Loucy (cell line): ENCODE measurements around the gene PAPOLG.

Experiments used
- EZH2phosphoT487 ChIP-seq: fragments of 200-600 bp; IDR thresholded peaks from 2 replicates; pipeline ENCODE4 v1.6.1; 2018; ENCODE audit warnings: antibody characterized with exemption, mild to moderate bottlenecking, moderate library complexity, borderline replicate concordance
- TF ChIP-seq, protein P1 (sequence below): fragments of 200-600 bp; sonication (generic); conservative IDR thresholded peaks from 2 replicates; pipeline ENCODE4 v1.5.1; 2014; ENCODE audit warnings: mild to moderate bottlenecking, antibody characterized with exemption, low read length

DNA sequence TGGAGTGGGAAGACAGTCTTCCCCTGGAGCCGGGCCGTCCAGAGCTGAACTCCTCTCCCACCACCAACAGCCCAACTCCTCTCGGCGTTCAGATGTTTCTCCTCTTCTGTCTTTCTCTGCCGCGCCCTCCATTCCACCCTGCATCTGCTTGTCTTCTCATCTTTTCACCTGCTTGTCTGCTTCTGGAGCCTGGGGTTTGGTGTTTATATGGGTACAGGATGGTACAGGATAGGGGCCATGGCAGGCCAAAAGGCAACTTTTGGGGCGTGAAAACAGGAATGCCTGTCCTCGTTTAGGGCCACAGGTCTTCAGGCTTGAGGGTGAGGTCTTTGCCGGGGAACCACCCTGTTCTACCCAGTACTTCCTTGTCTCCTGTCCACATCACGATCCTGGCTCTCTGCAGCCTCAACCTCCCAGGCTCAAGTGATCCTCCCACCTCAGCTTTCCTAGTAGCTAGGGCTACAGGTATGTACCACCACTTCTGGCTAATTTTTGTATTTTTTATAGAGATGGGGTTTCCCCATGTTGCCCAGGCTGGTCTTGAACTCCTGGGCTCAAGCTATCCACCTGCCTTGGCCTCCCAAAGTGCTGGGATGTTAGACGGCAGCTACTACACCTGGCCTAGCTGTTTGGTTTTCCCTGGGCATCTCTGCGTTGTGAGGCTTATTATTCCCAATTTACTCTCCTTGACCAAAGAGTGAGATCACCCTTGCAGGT, 64.5 kb downstream of the PAPOLG start:
- TF ChIP-seq, protein P1, sequence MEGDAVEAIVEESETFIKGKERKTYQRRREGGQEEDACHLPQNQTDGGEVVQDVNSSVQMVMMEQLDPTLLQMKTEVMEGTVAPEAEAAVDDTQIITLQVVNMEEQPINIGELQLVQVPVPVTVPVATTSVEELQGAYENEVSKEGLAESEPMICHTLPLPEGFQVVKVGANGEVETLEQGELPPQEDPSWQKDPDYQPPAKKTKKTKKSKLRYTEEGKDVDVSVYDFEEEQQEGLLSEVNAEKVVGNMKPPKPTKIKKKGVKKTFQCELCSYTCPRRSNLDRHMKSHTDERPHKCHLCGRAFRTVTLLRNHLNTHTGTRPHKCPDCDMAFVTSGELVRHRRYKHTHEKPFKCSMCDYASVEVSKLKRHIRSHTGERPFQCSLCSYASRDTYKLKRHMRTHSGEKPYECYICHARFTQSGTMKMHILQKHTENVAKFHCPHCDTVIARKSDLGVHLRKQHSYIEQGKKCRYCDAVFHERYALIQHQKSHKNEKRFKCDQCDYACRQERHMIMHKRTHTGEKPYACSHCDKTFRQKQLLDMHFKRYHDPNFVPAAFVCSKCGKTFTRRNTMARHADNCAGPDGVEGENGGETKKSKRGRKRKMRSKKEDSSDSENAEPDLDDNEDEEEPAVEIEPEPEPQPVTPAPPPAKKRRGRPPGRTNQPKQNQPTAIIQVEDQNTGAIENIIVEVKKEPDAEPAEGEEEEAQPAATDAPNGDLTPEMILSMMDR: no peak
- no peak for TF ChIP-seq EZH2phosphoT487
